ENCODE measurements around the gene APLP1. TPM values are rescaled to one million over a fixed set of nuclear protein-coding genes. Genes with fewer than 3 reads are reported as not detected.
A peak's percentile ranks its signal among the peaks of the same experiment; 100 is the strongest.

APLP1 gene
- total and polyA plus RNA-seq, 2 of the 4 experiments (the other 2 are of a cell fraction) = 4.7 to 41.0 TPM

- no peaks in the 10 kb centered on the region for H3K36me3 ChIP-seq (ENCODE audit: control insufficient read depth, insufficient read depth, low read length)
- H3K9me1 ChIP-seq (ENCODE audit: insufficient read depth, low read length) = peaks cover 5% of the 10 kb centered on the region
- no peak overlapping the region for H2BK20ac ChIP-seq (ENCODE audit: low read depth, low read length)
- no peak overlapping the region for H3K14ac ChIP-seq (replicated peaks; ENCODE audit: low read depth, low read length)
- H3K9me3 ChIP-seq (ENCODE audit: control insufficient read depth, insufficient read depth, low read length) = no peaks in the 10 kb centered on the region
- TF ChIP-seq MAFK (IDR thresholded peaks at IDR 0.05; ENCODE audit: low read depth, low read length) = no peak
- no peak for TF ChIP-seq CTCF (conservative IDR thresholded peaks at IDR 0.05; ENCODE audit: low read depth, low read length)
- no peak for TF ChIP-seq POLR2A (IDR thresholded peaks at IDR 0.05; ENCODE audit: low read depth, low read length)
- TF ChIP-seq MAZ (IDR thresholded peaks at IDR 0.05; ENCODE audit: borderline replicate concordance, low read depth, low read length) = no peak
- no peak for TF ChIP-seq NFE2L2 (IDR thresholded peaks at IDR 0.05; ENCODE audit: low read depth, low read length)
- TF ChIP-seq RCOR1 (IDR thresholded peaks at IDR 0.05; ENCODE audit: insufficient replicate concordance, low read length) = no peak
- TF ChIP-seq ELK1 (IDR thresholded peaks at IDR 0.05; ENCODE audit: borderline replicate concordance, low read depth, low read length) = no peak
- no peak for TF ChIP-seq SMC3 (IDR thresholded peaks at IDR 0.05; ENCODE audit: low read depth, low read length)
- no peak for TF ChIP-seq USF2 (IDR thresholded peaks at IDR 0.05; ENCODE audit: low read depth, low read length)
- TF ChIP-seq CHD1 (IDR thresholded peaks at IDR 0.05; ENCODE audit: low read depth, low read length) = no peak
- TF ChIP-seq RFX5 (IDR thresholded peaks at IDR 0.05; ENCODE audit: low read depth, low read length) = no peak
- TF ChIP-seq MXI1 (IDR thresholded peaks at IDR 0.05; ENCODE audit: borderline replicate concordance, low read depth, low read length) = no peak
- no peak for TF ChIP-seq CEBPB (IDR thresholded peaks at IDR 0.05; ENCODE audit: low read depth, low read length)
- no peak for TF ChIP-seq BHLHE40 (IDR thresholded peaks at IDR 0.05; ENCODE audit: low read depth, low read length)
- TF ChIP-seq FOS (IDR thresholded peaks at IDR 0.05; ENCODE audit: low read depth, low read length) = no peak
- TF ChIP-seq RAD21 (IDR thresholded peaks at IDR 0.05; ENCODE audit: low read length) = no peak
- no peak overlapping the region for H2AK5ac ChIP-seq (ENCODE audit: low read depth, low read length)
- CTCF ChIA-PET = no interaction called here
- ATAC-seq (ENCODE audit: low read depth) (no peak), DNase-seq (no peak)
- H3K23ac ChIP-seq (ENCODE audit: low read depth, low read length) = no peak overlapping the region
- no peaks in the 10 kb centered on the region; a peak in 1 of 4 replicates for H3K79me1 ChIP-seq (ENCODE audit: low read depth in 1 of 2, low read length in 2 of 2)
- H3K18ac ChIP-seq (ENCODE audit: low read depth, low read length) = no peak overlapping the region
- H2BK15ac ChIP-seq (ENCODE audit: low read depth, low read length) = no peak overlapping the region
- H4K20me1 ChIP-seq (ENCODE audit: insufficient read depth, low read length) = no peaks in the 10 kb centered on the region
- no peak overlapping the region for H3K56ac ChIP-seq (ENCODE audit: extremely low read depth, insufficient read depth, low read length)
- no peak overlapping the region for H2BK120ac ChIP-seq (ENCODE audit: low read depth, low read length)
- no CpG with 5 or more reads among the region's 6 CpGs for WGBS, 2 experiments (ENCODE audit: extremely low coverage in 2 of 2, insufficient read length in 1 of 2)
- H4K91ac ChIP-seq (ENCODE audit: insufficient read depth, low read depth, low read length) = no peak overlapping the region
- in situ Hi-C loops (cut with MboI; ENCODE audit: low sequenced_read_pairs) = no loop called here
- H3K27ac ChIP-seq (ENCODE audit: insufficient read depth, low read length) = no peak overlapping the region
- BruUV-seq (replicated peaks) = no TSS peak
- peak overlapping the region; percentile 51 for H2AFZ ChIP-seq (replicated peaks; ENCODE audit: low read length, poor library complexity)
- no peak overlapping the region for H3K9ac ChIP-seq (ENCODE audit: low read depth, low read length)
- intact Hi-C loops (cut with micrococcal nuclease) = no loop called here
- no peak overlapping the region for H4K8ac ChIP-seq (ENCODE audit: low read depth in 2 of 2, low read length in 2 of 2)
- H3K4me3 ChIP-seq (ENCODE audit: insufficient read depth, low read depth, low read length) = no peak overlapping the region
- dilution Hi-C loops (cut with HindIII; ENCODE audit: low sequenced_read_pairs, unreplicated experiment) = no loop called here
- no peak overlapping the region for H3K4ac ChIP-seq (ENCODE audit: low read depth, low read length)
- H3K27me3 ChIP-seq (ENCODE audit: control insufficient read depth, insufficient read depth, low read length) = no peaks in the 10 kb centered on the region
- no peak overlapping the region for H4K5ac ChIP-seq (ENCODE audit: low read depth, low read length)
- H3K4me2 ChIP-seq (ENCODE audit: low read depth, low read length) = no peak overlapping the region
- H2AK9ac ChIP-seq (replicated peaks; ENCODE audit: low read depth, low read length, poor library complexity) = no peak overlapping the region
- H3K4me1 ChIP-seq (ENCODE audit: control insufficient read depth, insufficient read depth, low read length) = peaks cover 13% of the 10 kb centered on the region
- POLR2A ChIA-PET (ENCODE audit: unreplicated experiment) = no interaction called here
- H2BK5ac ChIP-seq (ENCODE audit: low read depth, low read length, poor library complexity, severe bottlenecking) = no peak overlapping the region
Measured at GRCh38 chr19:35909684-35910035, 41.3 kb downstream of the APLP1 start.

All from IMR-90 (cell line).